ENCODE results near the gene TMEM253. TPM values are rescaled to one million over a fixed set of nuclear protein-coding genes. Genes with fewer than 3 reads are reported as not detected.

TMEM253 gene
- polyA plus RNA-seq, 4 donors: 0.27 to 1.6 (median 1.2) TPM

GRCh38 chr14:21070610-21071224 lies 30.1 kb upstream of the TMEM253 start:
- DNase-seq (ENCODE audit: low read depth in 4 of 4, low spot score in 3 of 4): peak in 2 of 4 donors; percentile 53 to 63

DNA sequence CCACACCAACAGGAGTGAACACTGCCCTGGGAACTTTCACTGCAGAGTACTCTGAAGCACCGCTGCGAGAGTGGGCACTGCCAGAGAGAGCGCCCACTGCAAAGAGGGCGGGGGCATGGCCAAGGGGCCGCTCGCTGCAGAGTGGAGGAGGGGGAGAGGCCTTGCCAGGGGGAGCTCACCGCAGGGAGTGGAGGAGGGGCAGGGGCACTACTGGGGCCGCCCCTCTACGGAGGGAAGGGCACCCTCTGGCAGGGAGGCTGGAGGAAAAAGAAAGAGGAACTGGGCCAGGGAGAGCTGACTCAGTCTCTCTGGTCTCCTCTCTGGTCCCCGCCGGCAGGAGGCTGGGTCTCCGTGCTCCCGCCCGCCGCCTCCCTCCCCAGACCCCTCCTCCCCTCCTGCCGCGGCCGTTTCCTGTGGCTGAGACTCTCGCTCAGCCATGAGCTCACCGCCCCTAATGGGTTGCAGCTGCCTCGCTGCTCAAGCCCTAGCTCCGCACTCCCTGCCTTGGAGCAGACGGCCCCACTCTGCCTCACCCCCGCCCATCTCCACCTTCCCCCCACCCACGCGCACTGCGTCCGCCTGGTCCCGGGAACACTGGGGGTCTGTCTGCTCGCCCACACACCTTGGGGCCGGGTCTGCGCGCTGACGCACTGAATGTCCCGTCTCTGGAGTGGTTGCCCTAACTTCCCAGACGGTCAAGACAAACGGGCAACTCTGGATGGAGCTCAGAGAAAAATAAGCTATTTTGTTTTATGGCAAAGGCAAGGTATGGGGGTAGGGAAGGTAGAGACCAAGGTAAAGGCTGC lies 29.4 kb upstream of the TMEM253 start:
- peak in 3 of 4 donors; percentile 82 to 87 (median 84) for DNase-seq (ENCODE audit: low read depth in 4 of 4, low spot score in 3 of 4)

DNA sequence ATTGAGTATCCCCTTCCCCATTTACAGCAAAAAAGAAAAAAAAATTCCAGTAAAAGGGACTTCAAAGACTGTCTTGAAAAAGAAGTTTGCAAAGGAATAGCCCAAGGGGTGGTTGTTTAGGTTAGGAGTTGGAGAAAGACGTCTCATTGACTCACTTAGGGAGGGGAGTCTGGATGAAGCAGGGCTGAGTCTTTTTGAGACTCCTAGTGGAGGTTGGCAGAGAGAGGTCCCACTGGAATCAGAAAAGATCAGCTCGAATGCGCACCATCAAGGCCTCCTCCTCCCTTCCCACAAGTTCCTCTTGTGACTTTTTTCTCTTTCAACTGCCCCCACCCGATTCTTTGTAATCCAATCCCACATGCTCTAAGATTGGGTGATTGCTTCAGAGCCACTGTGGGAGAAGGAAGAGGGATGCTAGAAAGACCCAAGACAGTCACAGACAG lies 28.8 kb upstream of the TMEM253 start:
- peak in 1 of 4 donors; percentile 32 for DNase-seq (ENCODE audit: low read depth in 4 of 4, low spot score in 3 of 4)

- DNase-seq (ENCODE audit: low read depth in 4 of 4, low spot score in 3 of 4): no peak
These were observed 28.0 kb upstream of the TMEM253 start for GRCh38 chr14:21072781-21073339.

- DNase-seq (ENCODE audit: low read depth in 4 of 4, low spot score in 3 of 4): no peak
These were observed 26.9 kb upstream of the TMEM253 start for GRCh38 chr14:21073921-21074320.

DNA sequence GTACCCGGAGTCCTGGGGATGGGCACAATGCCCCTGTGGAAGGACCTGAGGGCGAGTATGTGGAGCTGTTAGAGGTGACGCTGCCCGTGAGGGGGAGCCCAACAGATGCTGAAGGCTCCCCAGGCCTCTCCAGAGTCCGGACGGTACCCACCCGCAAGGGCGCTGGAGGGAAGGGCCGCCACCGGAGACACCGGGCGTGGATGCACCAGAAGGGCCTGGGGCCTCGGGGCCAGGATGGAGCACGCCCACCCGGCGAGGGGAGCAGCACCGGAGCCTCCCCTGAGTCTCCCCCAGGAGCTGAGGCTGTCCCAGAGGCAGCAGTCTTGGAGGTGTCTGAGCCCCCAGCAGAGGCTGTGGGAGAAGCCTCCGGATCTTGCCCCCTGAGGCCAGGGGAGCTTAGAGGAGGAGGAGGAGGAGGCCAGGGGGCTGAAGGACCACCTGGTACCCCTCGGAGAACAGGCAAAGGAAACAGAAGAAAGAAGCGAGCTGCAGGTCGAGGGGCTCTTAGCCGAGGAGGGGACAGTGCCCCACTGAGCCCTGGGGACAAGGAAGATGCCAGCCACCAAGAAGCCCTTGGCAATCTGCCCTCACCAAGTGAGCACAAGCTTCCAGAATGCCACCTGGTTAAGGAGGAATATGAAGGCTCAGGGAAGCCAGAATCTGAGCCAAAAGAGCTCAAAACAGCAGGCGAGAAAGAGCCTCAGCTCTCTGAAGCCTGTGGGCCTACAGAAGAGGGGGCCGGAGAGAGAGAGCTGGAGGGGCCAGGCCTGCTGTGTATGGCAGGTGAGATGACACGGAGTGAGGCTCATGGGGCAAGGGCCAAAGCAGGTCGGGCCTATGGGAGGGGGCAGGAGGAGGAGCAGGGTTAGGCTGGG lies 26.2 kb upstream of the TMEM253 start:
- DNase-seq (ENCODE audit: low read depth in 4 of 4, low spot score in 3 of 4): no peak

DNA sequence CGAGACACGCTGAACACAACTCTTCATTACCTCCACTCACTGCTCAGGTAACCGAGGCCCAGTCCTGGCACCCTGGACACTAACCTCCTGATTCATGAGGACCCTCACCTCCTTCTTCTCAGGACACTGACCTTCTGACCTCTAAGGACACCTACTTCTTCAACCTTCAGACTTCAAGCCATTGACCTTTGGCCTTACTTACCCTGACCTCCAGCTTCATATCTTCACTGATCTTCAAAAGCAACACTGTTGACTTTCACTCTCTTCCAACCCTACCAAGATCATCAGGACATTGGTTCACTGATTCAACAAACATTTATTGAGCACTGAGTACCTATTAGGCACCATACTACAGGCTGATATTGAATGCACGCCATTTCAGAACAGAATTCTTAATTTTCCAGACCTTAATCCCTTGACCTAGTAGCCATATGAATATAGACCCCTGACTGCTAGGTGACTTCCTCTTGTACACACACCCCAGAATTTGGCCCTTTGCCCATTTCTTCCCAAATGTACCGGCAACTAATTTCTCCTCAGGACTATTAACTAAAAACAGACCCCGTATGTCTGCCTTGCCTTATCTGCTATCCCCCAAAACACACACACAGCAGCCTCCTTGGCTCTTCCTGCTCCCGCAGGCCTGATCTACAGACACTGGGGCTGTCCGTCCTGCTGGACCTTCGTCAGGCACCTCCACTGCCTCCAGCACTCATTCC lies 25.0 kb upstream of the TMEM253 start:
- no peak for DNase-seq (ENCODE audit: low read depth in 4 of 4, low spot score in 3 of 4)

DNA sequence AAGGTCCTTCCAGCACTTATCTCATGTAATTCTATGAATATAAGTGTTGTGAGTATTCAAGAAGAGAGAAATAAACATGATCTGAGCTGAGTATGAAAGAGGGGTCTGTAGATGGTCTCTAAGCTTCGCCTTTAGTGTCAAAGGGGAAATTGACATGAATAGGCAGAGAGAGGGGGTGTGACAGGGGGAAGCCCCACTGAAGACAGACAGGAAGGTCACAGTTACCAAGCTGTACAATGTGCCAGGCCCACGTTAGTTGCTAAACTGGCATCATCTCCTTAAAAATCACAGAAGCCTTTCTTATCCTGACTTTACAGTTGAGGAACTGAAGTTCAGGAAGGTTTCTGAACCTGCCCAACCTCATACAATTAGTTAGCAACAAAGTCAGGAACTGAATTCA lies 23.2 kb upstream of the TMEM253 start:
- no peak for DNase-seq (ENCODE audit: low read depth in 4 of 4, low spot score in 3 of 4)

DNA sequence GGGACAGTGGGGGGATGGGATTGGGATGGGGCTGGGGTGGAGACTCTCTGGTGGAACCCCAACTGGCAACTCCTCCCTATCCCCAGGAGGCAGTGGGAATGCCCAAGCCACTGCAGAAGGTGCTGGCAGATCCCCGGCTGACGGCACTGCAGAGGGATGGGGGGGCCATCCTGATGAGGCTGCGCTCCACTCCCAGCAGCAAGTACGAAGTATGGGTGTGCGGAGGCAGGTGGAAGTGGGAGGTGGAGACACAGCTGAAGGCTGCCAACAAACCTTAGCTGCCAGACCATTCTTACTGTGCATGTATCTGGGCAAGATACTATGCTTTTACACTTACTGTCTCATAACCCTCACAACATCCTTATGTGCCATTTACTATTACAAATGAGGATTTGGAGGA lies 22.6 kb upstream of the TMEM253 start:
- no peak for DNase-seq (ENCODE audit: low read depth in 4 of 4, low spot score in 3 of 4)

GRCh38 chr14:21078726-21079125 lies 22.1 kb upstream of the TMEM253 start:
- no peak for DNase-seq (ENCODE audit: low read depth in 4 of 4, low spot score in 3 of 4)

DNA sequence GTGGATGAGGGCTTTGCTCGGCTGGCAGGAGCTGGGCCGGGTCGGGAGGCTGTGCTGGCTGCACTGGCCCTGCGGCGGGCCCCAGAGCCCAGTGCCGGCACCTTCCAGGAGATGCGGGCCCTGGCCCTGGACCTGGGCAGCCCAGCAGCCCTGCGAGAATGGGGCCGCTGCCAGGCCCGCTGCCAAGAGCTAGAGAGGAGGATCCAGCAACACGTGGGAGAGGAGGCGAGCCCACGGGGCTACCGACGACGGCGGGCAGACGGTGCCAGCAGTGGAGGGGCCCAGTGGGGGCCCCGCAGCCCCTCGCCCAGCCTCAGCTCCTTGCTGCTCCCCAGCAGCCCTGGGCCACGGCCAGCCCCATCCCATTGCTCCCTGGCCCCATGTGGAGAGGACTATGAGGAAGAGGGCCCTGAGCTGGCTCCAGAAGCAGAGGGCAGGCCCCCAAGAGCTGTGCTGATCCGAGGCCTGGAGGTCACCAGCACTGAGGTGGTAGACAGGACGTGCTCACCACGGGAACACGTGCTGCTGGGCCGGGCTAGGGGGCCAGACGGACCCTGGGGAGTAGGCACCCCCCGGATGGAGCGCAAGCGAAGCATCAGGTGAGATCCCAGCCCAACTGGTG lies 19.2 kb upstream of the TMEM253 start:
- DNase-seq (ENCODE audit: low read depth in 4 of 4, low spot score in 3 of 4): no peak

DNA sequence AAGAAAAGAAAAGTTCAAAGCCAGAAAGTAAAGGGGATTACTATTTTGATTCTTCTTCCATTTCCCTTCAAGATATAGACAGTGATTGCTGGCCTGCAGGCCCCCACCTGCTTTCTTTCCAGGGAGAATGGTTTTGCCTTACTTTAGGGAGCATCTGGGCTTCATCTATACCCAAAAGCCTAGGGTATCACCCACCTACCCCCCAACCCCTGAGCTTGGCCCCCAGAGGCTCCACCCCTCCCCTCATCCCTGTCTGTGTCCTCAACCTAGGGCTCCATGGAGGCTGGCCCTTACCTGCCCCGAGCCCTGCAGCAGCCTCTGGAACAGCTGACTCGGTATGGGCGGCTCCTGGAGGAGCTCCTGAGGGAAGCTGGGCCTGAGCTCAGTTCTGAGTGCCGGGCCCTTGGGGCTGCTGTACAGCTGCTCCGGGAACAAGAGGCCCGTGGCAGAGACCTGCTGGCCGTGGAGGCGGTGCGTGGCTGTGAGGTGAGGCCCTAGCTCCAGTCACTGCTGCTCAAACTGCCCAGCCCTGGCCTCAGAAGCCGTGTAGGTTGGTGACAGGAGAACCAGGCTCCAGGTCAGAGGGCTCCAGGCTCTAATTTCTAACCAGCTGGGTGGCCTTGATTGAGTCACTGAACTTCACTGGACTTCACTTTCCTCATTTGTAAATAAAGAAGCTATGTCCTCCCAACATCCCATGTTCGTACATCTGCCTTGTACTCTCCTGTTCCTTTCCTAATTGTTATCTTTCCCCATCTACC lies 17.1 kb upstream of the TMEM253 start:
- no peak for DNase-seq (ENCODE audit: low read depth in 4 of 4, low spot score in 3 of 4)

DNA sequence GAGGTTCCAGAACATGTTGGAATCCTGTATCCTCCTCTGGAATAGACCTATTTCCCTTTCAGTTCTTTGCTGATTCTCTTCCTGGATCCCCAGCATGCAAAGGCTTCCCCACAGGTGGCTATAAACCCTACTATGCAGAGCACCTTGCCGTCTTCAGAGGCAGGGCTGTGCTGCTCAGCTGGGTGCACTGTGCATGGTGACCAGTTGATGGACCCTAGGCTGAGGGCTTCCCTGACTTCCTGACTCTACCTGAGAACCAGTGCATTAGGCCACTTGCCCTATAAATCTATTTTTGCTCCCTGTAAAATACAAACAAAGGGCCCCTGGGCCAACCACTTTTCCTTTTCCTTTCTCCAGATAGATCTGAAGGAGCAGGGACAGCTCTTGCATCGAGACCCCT lies 16.5 kb upstream of the TMEM253 start:
- no peak for DNase-seq (ENCODE audit: low read depth in 4 of 4, low spot score in 3 of 4)

DNA sequence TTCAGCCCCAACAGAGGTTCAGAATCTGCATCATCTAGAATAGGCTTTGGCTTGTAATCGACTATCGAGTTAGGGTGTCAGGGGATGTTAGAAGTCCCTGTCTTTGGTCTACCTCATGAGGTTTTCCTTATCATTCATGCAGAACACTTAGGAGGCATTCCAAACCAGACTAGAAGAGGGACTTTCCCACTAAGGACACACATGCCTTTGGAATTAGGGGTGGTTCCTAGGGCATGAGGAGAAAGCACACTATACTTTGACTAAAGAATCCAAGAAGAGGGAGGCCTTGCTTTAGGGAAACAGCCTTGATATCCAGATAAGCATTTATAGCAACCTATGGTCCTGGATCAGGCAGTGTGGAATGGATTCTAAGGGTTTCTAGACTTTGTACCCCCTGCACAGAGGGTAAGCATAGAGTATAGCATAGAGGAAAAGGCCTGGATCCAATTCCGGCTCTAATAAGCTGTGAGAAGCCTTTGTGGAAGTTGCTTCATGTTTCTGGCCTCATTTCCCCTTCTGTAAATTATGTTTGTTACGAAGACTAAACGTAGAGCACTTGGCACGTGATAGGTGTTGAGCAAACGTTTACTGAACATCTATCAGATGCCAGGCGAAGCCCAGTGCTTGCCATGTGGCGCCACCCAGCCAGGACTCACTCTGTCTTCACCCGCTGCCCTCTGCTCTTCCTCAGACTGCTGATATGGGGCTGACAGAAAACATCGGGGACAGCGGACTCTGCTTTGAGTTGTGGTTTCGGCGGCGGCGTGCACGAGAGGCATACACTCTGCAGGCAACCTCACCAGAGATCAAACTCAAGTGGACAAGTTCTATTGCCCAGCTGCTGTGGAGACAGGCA lies 15.6 kb upstream of the TMEM253 start:
- DNase-seq (ENCODE audit: low read depth in 4 of 4, low spot score in 3 of 4): no peak

DNA sequence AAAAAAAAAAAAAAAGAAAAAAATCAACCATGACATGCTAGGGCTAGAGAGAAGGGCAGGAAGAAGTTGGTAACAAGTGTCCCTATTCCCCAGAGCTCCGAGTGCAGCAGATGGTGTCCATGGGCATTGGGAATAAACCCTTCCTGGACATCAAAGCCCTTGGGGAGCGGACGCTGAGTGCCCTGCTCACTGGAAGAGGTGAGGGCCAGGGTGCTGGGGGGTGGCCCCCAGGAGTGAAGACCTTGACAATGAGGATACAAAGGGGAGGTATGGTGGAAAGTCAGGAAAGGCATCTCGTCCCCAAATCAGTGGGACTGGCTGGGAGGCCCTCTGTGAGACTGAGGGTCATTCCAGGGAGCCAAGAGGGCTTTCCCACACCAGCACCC lies 14.0 kb upstream of the TMEM253 start:
- no peak for DNase-seq (ENCODE audit: low read depth in 4 of 4, low spot score in 3 of 4)

DNA sequence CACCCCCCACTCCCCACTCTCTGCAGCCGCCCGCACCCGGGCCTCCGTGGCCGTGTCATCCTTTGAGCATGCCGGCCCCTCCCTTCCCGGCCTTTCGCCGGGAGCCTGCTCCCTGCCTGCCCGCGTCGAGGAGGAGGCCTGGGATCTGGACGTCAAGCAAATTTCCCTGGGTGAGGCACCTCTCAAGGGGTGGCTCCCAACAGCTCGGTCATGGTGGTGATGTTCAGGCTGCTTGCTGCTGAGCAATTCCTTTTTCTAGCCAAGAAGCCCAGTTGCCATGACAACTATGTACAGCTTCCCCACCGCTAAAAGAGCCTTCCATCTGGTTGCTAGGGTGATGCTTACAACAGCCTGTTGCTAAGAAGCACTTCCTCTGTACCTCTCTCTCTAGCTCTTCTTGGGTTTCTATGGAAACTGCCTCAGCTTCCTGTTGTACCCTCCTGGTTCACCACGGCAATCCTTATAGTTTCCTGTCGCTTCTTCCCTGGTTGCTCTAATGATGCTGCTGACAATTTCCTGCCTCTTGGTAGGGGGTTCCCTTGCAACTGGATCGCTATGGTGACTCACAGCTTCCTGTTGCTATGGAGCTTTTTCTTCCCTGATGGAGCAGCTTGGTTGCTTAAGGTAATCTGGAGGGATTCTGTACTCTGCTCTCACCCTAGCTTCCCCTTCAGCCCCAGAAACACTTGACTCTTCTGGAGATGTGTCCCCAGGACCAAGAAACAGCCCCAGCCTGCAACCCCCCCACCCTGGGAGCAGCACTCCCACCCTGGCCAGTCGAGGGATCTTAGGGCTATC lies 13.4 kb upstream of the TMEM253 start:
- DNase-seq (ENCODE audit: low read depth in 4 of 4, low spot score in 3 of 4): no peak

DNA sequence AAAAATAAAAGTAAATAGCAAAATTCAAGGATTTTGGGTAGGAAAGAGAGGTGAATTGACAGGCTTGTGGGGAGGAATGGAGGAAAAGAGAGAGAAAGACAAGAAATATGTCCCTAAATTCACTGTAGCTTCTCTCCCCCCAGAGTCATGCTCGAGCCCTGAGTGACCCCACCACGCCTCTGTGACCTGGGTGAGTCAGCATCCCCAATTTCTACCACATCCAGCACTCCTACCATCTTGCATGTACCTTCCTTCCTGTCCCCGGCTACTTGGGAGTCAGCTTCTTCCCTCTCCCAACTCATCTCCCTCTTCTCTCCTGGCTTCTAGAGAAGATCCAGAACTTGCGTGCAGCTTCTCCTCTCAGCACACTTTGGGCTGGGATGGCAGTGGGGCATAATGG lies 12.2 kb upstream of the TMEM253 start:
- no peak for DNase-seq (ENCODE audit: low read depth in 4 of 4, low spot score in 3 of 4)
